ENCODE results near the gene RBM22. TPM values are rescaled to one million over a fixed set of nuclear protein-coding genes. Genes with fewer than 3 reads are reported as not detected.
"Not testable (repeated sequence)": the region's sequence is repeated elsewhere in the genome, so short reads cannot be mapped to it uniquely, and the experiment has no call there.

Gene RBM22
- 49.2 and 65.8 TPM in 2 replicates for total RNA-seq (ENCODE audit: low replicate concordance)
- long read RNA-seq, partial matches to known transcripts = 13 of 17 reads
- long read RNA-seq, other reads (novel, unspliced or antisense) = 2 of 17 reads

GRCh38 chr5:150700594-150701377 lies at the start of gene RBM22:
RBM22 (minus strand) TSS chr5:150701062; CDS start chr5:150700985, 77 bp downstream.
- no peaks in the 10 kb centered on the region for H3K9me3 Mint-ChIP-seq
- no peaks in the 10 kb centered on the region for H3K4me1 Mint-ChIP-seq (ENCODE audit: unreplicated experiment)
- H3K27ac Mint-ChIP-seq = peak within 1 kb of the TSS; percentile 67
- H3K36me3 Mint-ChIP-seq = peaks cover 6% of the 10 kb centered on the region
- TF ChIP-seq, protein P1, sequence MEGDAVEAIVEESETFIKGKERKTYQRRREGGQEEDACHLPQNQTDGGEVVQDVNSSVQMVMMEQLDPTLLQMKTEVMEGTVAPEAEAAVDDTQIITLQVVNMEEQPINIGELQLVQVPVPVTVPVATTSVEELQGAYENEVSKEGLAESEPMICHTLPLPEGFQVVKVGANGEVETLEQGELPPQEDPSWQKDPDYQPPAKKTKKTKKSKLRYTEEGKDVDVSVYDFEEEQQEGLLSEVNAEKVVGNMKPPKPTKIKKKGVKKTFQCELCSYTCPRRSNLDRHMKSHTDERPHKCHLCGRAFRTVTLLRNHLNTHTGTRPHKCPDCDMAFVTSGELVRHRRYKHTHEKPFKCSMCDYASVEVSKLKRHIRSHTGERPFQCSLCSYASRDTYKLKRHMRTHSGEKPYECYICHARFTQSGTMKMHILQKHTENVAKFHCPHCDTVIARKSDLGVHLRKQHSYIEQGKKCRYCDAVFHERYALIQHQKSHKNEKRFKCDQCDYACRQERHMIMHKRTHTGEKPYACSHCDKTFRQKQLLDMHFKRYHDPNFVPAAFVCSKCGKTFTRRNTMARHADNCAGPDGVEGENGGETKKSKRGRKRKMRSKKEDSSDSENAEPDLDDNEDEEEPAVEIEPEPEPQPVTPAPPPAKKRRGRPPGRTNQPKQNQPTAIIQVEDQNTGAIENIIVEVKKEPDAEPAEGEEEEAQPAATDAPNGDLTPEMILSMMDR (conservative IDR thresholded peaks at IDR 0.05) = peak; percentile 67
- no peak within 1 kb of the TSS for H3K4me3 Mint-ChIP-seq
- peak; percentile 91 for DNase-seq (ENCODE audit: extremely low spot score, unreplicated experiment)
- H3K27me3 Mint-ChIP-seq = no peaks in the 10 kb centered on the region

DNA sequence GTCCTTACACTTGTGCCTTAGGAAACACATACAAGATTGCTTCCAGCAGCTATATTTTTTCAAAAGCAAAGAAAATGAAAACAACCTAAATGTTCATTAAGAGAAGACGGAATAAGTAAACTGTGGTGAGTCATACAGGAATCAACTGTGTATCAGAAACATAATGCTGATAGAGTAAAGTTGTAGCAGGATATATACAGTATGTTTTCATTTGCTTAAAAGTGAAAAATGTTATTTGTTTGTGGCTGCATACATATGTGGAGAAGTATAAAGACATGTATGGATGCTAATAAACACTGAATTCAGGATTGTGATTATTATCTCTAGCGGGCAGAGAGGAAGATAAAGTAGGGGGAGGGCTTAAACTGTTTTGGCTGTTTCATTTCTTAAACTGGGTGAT lies 49.6 kb upstream of the RBM22 start:
- H3K4me1 Mint-ChIP-seq (ENCODE audit: unreplicated experiment) = peaks cover 8% of the 10 kb centered on the region
- H3K9me3 Mint-ChIP-seq = no peaks in the 10 kb centered on the region
- no peak overlapping the region for H3K4me3 Mint-ChIP-seq
- DNase-seq (ENCODE audit: extremely low spot score, unreplicated experiment) = no peak
- H3K27me3 Mint-ChIP-seq = no peaks in the 10 kb centered on the region
- H3K27ac Mint-ChIP-seq = no peak overlapping the region
- peaks cover 34% of the 10 kb centered on the region for H3K36me3 Mint-ChIP-seq
- TF ChIP-seq, protein P1 (conservative IDR thresholded peaks at IDR 0.05) = no peak

DNA sequence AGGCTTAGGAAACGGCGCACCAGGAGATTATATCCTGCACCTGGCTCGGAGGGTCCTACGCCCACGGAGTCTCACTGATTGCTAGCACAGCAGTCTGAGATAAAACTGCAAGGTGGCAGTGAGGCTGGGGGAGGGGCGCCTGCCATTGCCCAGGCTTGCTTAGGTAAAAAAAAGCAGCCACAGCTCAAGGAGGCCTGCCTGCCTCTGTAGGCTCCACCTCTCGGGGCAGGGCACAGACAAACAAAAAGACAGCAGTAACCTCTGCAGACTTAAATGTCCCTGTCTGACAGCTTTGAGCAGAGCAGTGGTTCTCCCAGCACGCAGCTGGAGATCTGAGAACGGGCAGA lies 42.3 kb upstream of the RBM22 start:
- H3K27ac Mint-ChIP-seq; H3K4me1 Mint-ChIP-seq (ENCODE audit: unreplicated experiment); H3K4me3 Mint-ChIP-seq; H3K27me3 Mint-ChIP-seq; H3K9me3 Mint-ChIP-seq; DNase-seq (ENCODE audit: extremely low spot score, unreplicated experiment): not testable (repeated sequence)
- peaks cover 40% of the 10 kb centered on the region for H3K36me3 Mint-ChIP-seq

- H3K9me3 Mint-ChIP-seq; H3K27me3 Mint-ChIP-seq; DNase-seq (ENCODE audit: extremely low spot score, unreplicated experiment); H3K4me3 Mint-ChIP-seq; H3K4me1 Mint-ChIP-seq (ENCODE audit: unreplicated experiment); H3K27ac Mint-ChIP-seq: not testable (repeated sequence)
- peaks cover 43% of the 10 kb centered on the region for H3K36me3 Mint-ChIP-seq
Observed at GRCh38 chr5:150742455-150743141, 41.7 kb upstream of the RBM22 start.

DNA sequence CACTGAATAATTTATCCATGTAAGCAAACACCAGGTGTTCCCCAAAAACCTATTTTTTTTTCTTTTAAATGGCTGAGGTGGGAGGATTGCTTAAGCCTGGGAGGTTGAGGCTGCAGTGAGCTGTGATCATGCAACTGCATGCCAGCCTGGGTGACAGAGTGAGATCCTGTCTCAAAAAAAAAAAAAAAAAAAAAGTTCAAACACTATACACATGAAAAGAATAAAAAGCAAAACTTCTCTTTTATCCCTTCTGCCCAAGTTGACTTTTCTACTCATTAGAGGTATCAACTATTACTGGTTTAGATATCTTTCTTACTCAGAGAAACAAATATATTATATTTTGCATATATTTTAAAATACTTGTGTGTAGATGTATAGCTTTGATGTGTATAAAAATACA lies 40.1 kb upstream of the RBM22 start:
- Mint-ChIP-seq H3K4me1 (ENCODE audit: unreplicated experiment) (no peaks in the 10 kb centered on the region), H3K36me3 (peaks cover 59% of the 10 kb centered on the region), H3K4me3 (no peak overlapping the region), H3K9me3 (peaks cover 10% of the 10 kb centered on the region), H3K27ac (no peak overlapping the region), H3K27me3 (no peaks in the 10 kb centered on the region)
- DNase-seq (ENCODE audit: extremely low spot score, unreplicated experiment) = no peak
- TF ChIP-seq, protein P1 (conservative IDR thresholded peaks at IDR 0.05) = no peak

DNA sequence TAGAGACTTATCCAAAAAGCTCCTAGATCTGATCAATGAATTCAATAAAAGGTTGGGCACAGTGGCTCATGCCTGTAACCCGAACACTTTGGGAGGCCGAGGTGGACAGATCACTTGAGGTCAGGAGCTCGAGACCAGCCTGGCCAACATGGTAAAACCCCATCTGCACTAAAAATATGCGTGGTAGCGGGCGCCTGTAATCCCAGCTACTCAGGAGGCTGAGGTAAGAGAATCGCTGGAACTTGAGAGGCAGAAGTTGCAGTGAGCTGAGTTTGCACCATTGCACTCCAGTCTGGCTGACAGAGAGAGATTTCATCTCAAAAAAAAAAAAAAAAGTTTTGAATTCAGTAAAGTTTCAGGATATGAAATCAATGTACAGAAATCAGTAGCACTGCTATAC lies 38.0 kb upstream of the RBM22 start:
- Mint-ChIP-seq H3K27me3 (no peaks in the 10 kb centered on the region), H3K9me3 (peaks cover 10% of the 10 kb centered on the region), H3K4me1 (ENCODE audit: unreplicated experiment) (no peaks in the 10 kb centered on the region), H3K4me3 (no peak overlapping the region), H3K27ac (no peak overlapping the region), H3K36me3 (peaks cover 64% of the 10 kb centered on the region)
- TF ChIP-seq, protein P1 (conservative IDR thresholded peaks at IDR 0.05) = no peak
- DNase-seq (ENCODE audit: extremely low spot score, unreplicated experiment) = no peak
